H9 (cell line): ENCODE measurements around the gene SRL. TPM values are rescaled to one million over a fixed set of nuclear protein-coding genes. Genes with fewer than 3 reads are reported as not detected.
A peak's percentile ranks its signal among the peaks of the same experiment; 100 is the strongest.

ENCODE experiments used
- DNase-seq: peaks from one replicate; pipeline ENCODE4 v3.0.0-alpha.2; 2017
- H2AFZ ChIP-seq: one replicate; pipeline ENCODE4 v1.6.1; 2013; ENCODE audit warnings: mild to moderate bottlenecking, low read length, control low read depth, moderate library complexity
- H2AK5ac ChIP-seq: 2 replicates; pipeline ENCODE4 v1.6.1; 2013; ENCODE audit warnings: low read length, control low read depth, mixed read lengths; ENCODE audit not compliant: insufficient read length
- H2BK120ac ChIP-seq: one replicate; pipeline ENCODE4 v1.6.1; 2013; ENCODE audit warnings: low read depth, mild to moderate bottlenecking, low read length, control low read depth, inconsistent platforms; ENCODE audit not compliant: poor library complexity, severe bottlenecking
- H2BK12ac ChIP-seq: 2 replicates; pipeline ENCODE4 v1.6.1; 2013; ENCODE audit warnings: low read length, control low read depth, mixed read lengths, low read depth; ENCODE audit not compliant: insufficient read length
- H2BK15ac ChIP-seq: 2 replicates; pipeline ENCODE4 v1.6.1; 2013; ENCODE audit warnings: low read depth, low read length, control low read depth
- H2BK20ac ChIP-seq: one replicate; pipeline ENCODE4 v1.6.1; 2013; ENCODE audit warnings: low read depth, mild to moderate bottlenecking, low read length, control low read depth, inconsistent platforms; ENCODE audit not compliant: poor library complexity, severe bottlenecking
- H2BK5ac ChIP-seq: 2 replicates; pipeline ENCODE4 v1.6.1; 2013; ENCODE audit warnings: low read length, control low read depth, mixed read lengths; ENCODE audit not compliant: insufficient read length
- H3K14ac ChIP-seq: 2 replicates; pipeline ENCODE4 v1.6.1; 2013; ENCODE audit warnings: low read length, control low read depth; ENCODE audit not compliant: insufficient read depth
- H3K18ac ChIP-seq: 2 replicates; pipeline ENCODE4 v1.6.1; 2013; ENCODE audit warnings: low read depth, mild to moderate bottlenecking, mixed read lengths, low read length, control low read depth; ENCODE audit not compliant: insufficient read length
- H3K23ac ChIP-seq: 2 replicates; pipeline ENCODE4 v1.6.1; 2013; ENCODE audit warnings: low read length, control low read depth, mixed read lengths, low read depth; ENCODE audit not compliant: insufficient read length
- H3K23me2 ChIP-seq: 2 replicates; pipeline ENCODE4 v1.6.1; 2013; ENCODE audit warnings: low read depth, mild to moderate bottlenecking, mixed read lengths, low read length, control low read depth; ENCODE audit not compliant: insufficient read length, poor library complexity, severe bottlenecking
- H3K27ac ChIP-seq: 2 replicates; pipeline ENCODE4 v1.5.1; 2013; ENCODE audit warnings: low read length, control low read depth, mixed read lengths, low read depth; ENCODE audit not compliant: insufficient read length
- H3K27me3 ChIP-seq: 2 replicates; pipeline ENCODE4 v1.6.1; 2013; ENCODE audit warnings: low read length, control low read depth, inconsistent platforms; ENCODE audit not compliant: insufficient read depth
- H3K4ac ChIP-seq: 2 replicates; pipeline ENCODE4 v1.6.1; 2013; ENCODE audit warnings: low read depth, mild to moderate bottlenecking, control low read depth, inconsistent platforms, low read length, moderate library complexity
- H3K4me1 ChIP-seq: 2 replicates; pipeline ENCODE4 v1.6.1; 2013; ENCODE audit warnings: low read length, control low read depth, inconsistent platforms; ENCODE audit not compliant: insufficient read depth
- H3K4me2 ChIP-seq: 2 replicates; pipeline ENCODE4 v1.6.1; 2013; ENCODE audit warnings: low read length, control low read depth, mixed read lengths; ENCODE audit not compliant: insufficient read length, insufficient read depth
- H3K56ac ChIP-seq: 2 replicates; pipeline ENCODE4 v1.6.1; 2013; ENCODE audit warnings: low read depth, mild to moderate bottlenecking, mixed read lengths, low read length, control low read depth; ENCODE audit not compliant: insufficient read length
- H3K79me1 ChIP-seq: 2 replicates; pipeline ENCODE4 v1.6.1; 2013; ENCODE audit warnings: low read depth, mild to moderate bottlenecking, moderate library complexity, low read length, control low read depth, inconsistent platforms; ENCODE audit not compliant: insufficient read depth, poor library complexity, severe bottlenecking
- H3K79me2 ChIP-seq: 2 replicates; pipeline ENCODE4 v1.6.1; 2013; ENCODE audit warnings: low read length, control low read depth, inconsistent platforms; ENCODE audit not compliant: insufficient read depth
- H3K9ac ChIP-seq: 2 replicates; pipeline ENCODE4 v1.6.1; 2013; ENCODE audit warnings: low read length, control low read depth, mixed read lengths; ENCODE audit not compliant: insufficient read length; ENCODE audit errors: extremely low read depth
- H3K9me3 ChIP-seq: one replicate; pipeline ENCODE4 v1.6.1; 2013; ENCODE audit warnings: low read depth, low read length, inconsistent platforms; ENCODE audit not compliant: control insufficient read depth
- H3T11ph ChIP-seq: one replicate; pipeline ENCODE4 v1.6.1; 2013; ENCODE audit warnings: mild to moderate bottlenecking, low read length, control low read depth, inconsistent platforms
- H4K20me1 ChIP-seq: one replicate; pipeline ENCODE4 v1.6.1; 2013; ENCODE audit not compliant: control insufficient read depth, insufficient read length, insufficient read depth
- H4K5ac ChIP-seq: 2 replicates; pipeline ENCODE4 v1.6.1; 2013; ENCODE audit warnings: low read depth, mild to moderate bottlenecking, mixed read lengths, low read length, control low read depth; ENCODE audit not compliant: insufficient read length
- H4K8ac ChIP-seq: replicated peaks from 2 replicates; pipeline ENCODE4 v1.6.1; 2013; ENCODE audit warnings: low read length, control low read depth, mixed read lengths, low read depth; ENCODE audit not compliant: insufficient read length
- H4K91ac ChIP-seq: 2 replicates; pipeline ENCODE4 v1.6.1; 2013; ENCODE audit warnings: low read depth, mild to moderate bottlenecking, moderate library complexity, mixed read lengths, low read length, control low read depth; ENCODE audit not compliant: insufficient read length
- H3K27ac Mint-ChIP-seq, 3 experiments: 2 replicates in 2 of 3; 3 replicates in 1 of 3; pipeline ENCODE4 v1.8.0; 2020 to 2021; ENCODE audit warnings: mixed read lengths in 3 of 3, mild to moderate bottlenecking in 1 of 3, moderate library complexity in 1 of 3
- H3K27me3 Mint-ChIP-seq: 2 replicates; pipeline ENCODE4 v1.8.0; 2021; ENCODE audit warnings: low read depth, mild to moderate bottlenecking, moderate library complexity, mixed read lengths
- H3K36me3 Mint-ChIP-seq, 3 experiments: 2 replicates in 2 of 3; 3 replicates in 1 of 3; pipeline ENCODE4 v1.8.0; 2020 to 2021; ENCODE audit warnings: low read depth in 3 of 3, mixed read lengths in 3 of 3; ENCODE audit not compliant: insufficient read depth in 1 of 3
- H3K4me1 Mint-ChIP-seq, 2 experiments: 2 replicates each; pipeline ENCODE4 v1.8.0; 2020; ENCODE audit warnings: mixed read lengths in 2 of 2
- H3K4me3 Mint-ChIP-seq, 2 experiments: 2 replicates in 1 of 2; 3 replicates in 1 of 2; pipeline ENCODE4 v1.8.0; 2020 to 2021; ENCODE audit warnings: mild to moderate bottlenecking in 2 of 2, mixed read lengths in 2 of 2, moderate library complexity in 1 of 2
- H3K9me3 Mint-ChIP-seq, 2 experiments: 2 replicates in 1 of 2; 3 replicates in 1 of 2; pipeline ENCODE4 v1.8.0; 2020; ENCODE audit warnings: mild to moderate bottlenecking in 2 of 2, mixed read lengths in 2 of 2, moderate library complexity in 1 of 2
- WGBS: extraction: QIAGEN DNeasy Blood & Tissue Kit; methylation state at CpG from one replicate; pipeline ENCODE4 v1.1.7; 2013; ENCODE audit warnings: missing lambda C conversion rate, low lambda C conversion rate, mixed read lengths; ENCODE audit not compliant: insufficient read length; ENCODE audit errors: extremely low coverage; 5-methylcytosine and 5-hydroxymethylcytosine counted together
- total RNA-seq: library from RNA; stranded (reverse); gene quantifications from 2 replicates; pipeline ENCODE4 v1.2.1, GENCODE V29; 2021
- TF ChIP-seq, protein P1 (sequence below): fragments of 200-600 bp; sonication (generic); conservative IDR thresholded peaks from 3 replicates; pipeline ENCODE4 v1.8.0; 2021; ENCODE audit warnings: antibody characterized with exemption, mild to moderate bottlenecking

Gene SRL
- total RNA-seq, 1 experiment from 2014 or later = not detected

DNA sequence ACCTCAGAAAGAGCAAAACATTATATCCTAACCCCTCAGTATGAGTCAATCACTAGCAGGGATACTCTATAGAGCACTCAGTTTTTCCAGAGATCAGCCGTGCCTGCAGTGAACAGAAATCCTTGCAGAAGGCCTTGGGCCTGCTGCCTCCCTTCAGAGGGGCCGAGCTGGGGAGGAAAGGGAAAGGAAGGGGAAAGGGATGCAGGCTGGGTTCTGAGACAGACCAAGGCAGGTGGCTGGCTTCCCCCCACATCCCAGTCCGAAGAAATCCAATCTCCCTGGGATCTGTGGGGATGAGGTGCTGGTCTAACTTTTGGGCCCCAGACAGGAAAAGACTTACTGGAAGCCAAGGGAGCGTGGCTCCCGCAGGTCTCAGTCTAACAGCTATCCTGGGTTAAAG lies 25.3 kb downstream of the SRL start:
- WGBS = no CpG with 5 or more reads among the region's 5 CpGs
- H3K27ac ChIP-seq = no peak overlapping the region

More for the DNA sequence above, 25.3 kb downstream of the SRL start:
- TF ChIP-seq, protein P1, sequence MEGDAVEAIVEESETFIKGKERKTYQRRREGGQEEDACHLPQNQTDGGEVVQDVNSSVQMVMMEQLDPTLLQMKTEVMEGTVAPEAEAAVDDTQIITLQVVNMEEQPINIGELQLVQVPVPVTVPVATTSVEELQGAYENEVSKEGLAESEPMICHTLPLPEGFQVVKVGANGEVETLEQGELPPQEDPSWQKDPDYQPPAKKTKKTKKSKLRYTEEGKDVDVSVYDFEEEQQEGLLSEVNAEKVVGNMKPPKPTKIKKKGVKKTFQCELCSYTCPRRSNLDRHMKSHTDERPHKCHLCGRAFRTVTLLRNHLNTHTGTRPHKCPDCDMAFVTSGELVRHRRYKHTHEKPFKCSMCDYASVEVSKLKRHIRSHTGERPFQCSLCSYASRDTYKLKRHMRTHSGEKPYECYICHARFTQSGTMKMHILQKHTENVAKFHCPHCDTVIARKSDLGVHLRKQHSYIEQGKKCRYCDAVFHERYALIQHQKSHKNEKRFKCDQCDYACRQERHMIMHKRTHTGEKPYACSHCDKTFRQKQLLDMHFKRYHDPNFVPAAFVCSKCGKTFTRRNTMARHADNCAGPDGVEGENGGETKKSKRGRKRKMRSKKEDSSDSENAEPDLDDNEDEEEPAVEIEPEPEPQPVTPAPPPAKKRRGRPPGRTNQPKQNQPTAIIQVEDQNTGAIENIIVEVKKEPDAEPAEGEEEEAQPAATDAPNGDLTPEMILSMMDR = no peak
- DNase-seq = no peak
- Histone ChIP-seq H3T11ph (no peak overlapping the region), H4K8ac (no peak overlapping the region), H4K20me1 (no peaks in the 10 kb centered on the region), H3K23me2 (no peaks in the 10 kb centered on the region), H3K9ac (no peak overlapping the region), H3K14ac (no peak overlapping the region), H2BK120ac (no peak overlapping the region), H3K18ac (no peak overlapping the region), H2BK20ac (no peak overlapping the region), H2AK5ac (no peak overlapping the region), H2BK5ac (no peak overlapping the region), H3K79me2 (no peaks in the 10 kb centered on the region), H3K27me3 (no peaks in the 10 kb centered on the region), H3K79me1 (no peaks in the 10 kb centered on the region), H3K56ac (no peak overlapping the region), H2BK12ac (no peak overlapping the region), H3K4ac (no peak overlapping the region), H2AFZ (no peak overlapping the region), H3K4me2 (no peak overlapping the region), H3K4me1 (no peaks in the 10 kb centered on the region; the same call in 1 of the 2 replicates), H3K23ac (no peak overlapping the region), H4K5ac (no peak overlapping the region), H3K9me3 (no peaks in the 10 kb centered on the region), H2BK15ac (no peak overlapping the region), H4K91ac (no peak overlapping the region)
- peaks cover 12% of the 10 kb centered on the region for H3K27me3 Mint-ChIP-seq
- no peak overlapping the region for H3K4me3 Mint-ChIP-seq
- H3K36me3 Mint-ChIP-seq = no peaks in the 10 kb centered on the region
- no peaks in the 10 kb centered on the region for H3K9me3 Mint-ChIP-seq
- H3K27ac Mint-ChIP-seq = peak overlapping the region in 1 of 3 experiments; percentile 52; a peak in 1 of 7 replicates
- H3K4me1 Mint-ChIP-seq = peaks cover 24 to 34% of the 10 kb centered on the region in 2 experiments
